Endothelial cell of umbilical vein (primary cell): ENCODE data around the gene CYP2A13. TPM values are rescaled to one million over a fixed set of nuclear protein-coding genes. Genes with fewer than 3 reads are reported as not detected.

Experiments used
- BruUV-seq: library from RNA; stranded (reverse); fragments of 400-500 nt; replicated peaks from 2 replicates; lab custom pipeline; 2021; lab: Mats Ljungman, UMichigan
- CTCF ChIA-PET: fragments of 300-600, 350-600 bp; sonication (Branson Sonifier 250); formaldehyde crosslinking; loops from one replicate; lab custom pipeline; 2021; ENCODE audit warnings: antibody characterized with exemption, inconsistent platforms; lab: Charles Lee
- POLR2A ChIA-PET: fragments of 300-600, 350-600 bp; sonication (Branson Sonifier 250); formaldehyde crosslinking; loops from one replicate; lab custom pipeline; 2021; ENCODE audit warnings: antibody characterized with exemption, inconsistent platforms; lab: Charles Lee
- DNase-seq: peaks from one replicate; pipeline ENCODE4 v3.0.0-alpha.2; 2011; ENCODE audit warnings: low read depth, low spot score
- FAIRE-seq: peaks from 2 replicates; lab custom pipeline; 2011; peaks lifted over from hg19 to GRCh38; lab: Jason Lieb, UNC
- H2AFZ ChIP-seq: 2 replicates; pipeline ENCODE4 v1.6.0; 2012; ENCODE audit warnings: low read depth, low read length, control low read depth, inconsistent platforms
- H3K27ac ChIP-seq: 2 replicates; pipeline ENCODE4 v1.5.1; 2011; ENCODE audit warnings: low read depth, mild to moderate bottlenecking, control low read depth, low read length, moderate library complexity; ENCODE audit not compliant: insufficient read depth
- H3K27me3 ChIP-seq, 2 experiments: 2 replicates each; pipeline versions ENCODE4 v1.6.0 to v1.6.1; 2011; ENCODE audit warnings: low read length in 2 of 2, mixed read lengths in 1 of 2; ENCODE audit not compliant: control insufficient read depth in 2 of 2, insufficient read depth in 2 of 2
- H3K36me3 ChIP-seq, 2 experiments: 2 replicates in 1 of 2; 3 replicates in 1 of 2; pipeline ENCODE4 v1.5.1; 2011; ENCODE audit warnings: low read length in 2 of 2, mild to moderate bottlenecking in 1 of 2, moderate library complexity in 1 of 2; ENCODE audit not compliant: control insufficient read depth in 2 of 2, insufficient read depth in 2 of 2; ENCODE audit errors: extremely low read depth in 1 of 2
- H3K4me1 ChIP-seq: 3 replicates; pipeline ENCODE4 v1.5.1; 2011; ENCODE audit warnings: mild to moderate bottlenecking, low read length; ENCODE audit not compliant: control insufficient read depth, insufficient read depth; ENCODE audit errors: extremely low read depth
- H3K4me2 ChIP-seq: 2 replicates; pipeline ENCODE4 v1.6.1; 2011; ENCODE audit warnings: low read length, control low read depth, mixed read lengths; ENCODE audit not compliant: insufficient read depth
- H3K4me3 ChIP-seq, 3 experiments: fragments of 200-600 bp in 1 of 3; sonication (generic), shearing (Covaris generic) in 1 of 3; replicated peaks in 1 of 3; 2 replicates each; pipeline ENCODE4 v1.5.1; 2011 to 2016; ENCODE audit warnings: control low read depth in 3 of 3, low read length in 3 of 3, mild to moderate bottlenecking in 2 of 3, inconsistent platforms in 1 of 3, low read depth in 1 of 3, moderate library complexity in 1 of 3; ENCODE audit not compliant: insufficient read depth in 1 of 3
- H3K79me2 ChIP-seq: 2 replicates; pipeline ENCODE4 v1.6.0; 2012; ENCODE audit warnings: low read length, inconsistent platforms; ENCODE audit not compliant: control insufficient read depth, insufficient read depth
- H3K9ac ChIP-seq: replicated peaks from 2 replicates; pipeline ENCODE3; 2011; ENCODE audit warnings: low read length, control low read depth; ENCODE audit not compliant: insufficient read depth; ENCODE audit errors: extremely low read depth
- H3K9me1 ChIP-seq: replicated peaks from 3 replicates; pipeline ENCODE4 v1.6.0; 2011; ENCODE audit warnings: mild to moderate bottlenecking, low read length; ENCODE audit not compliant: control insufficient read depth, insufficient read depth; ENCODE audit errors: extremely low read depth
- H3K9me3 ChIP-seq: replicated peaks from 2 replicates; pipeline ENCODE4 v1.5.1; 2012; ENCODE audit warnings: low read length, inconsistent platforms; ENCODE audit not compliant: control insufficient read depth, insufficient read depth
- H4K20me1 ChIP-seq: replicated peaks from 2 replicates; pipeline ENCODE3; 2011; ENCODE audit warnings: mild to moderate bottlenecking, low read length; ENCODE audit not compliant: control insufficient read depth, insufficient read depth; ENCODE audit errors: extremely low read depth
- FOS ChIP-seq: IDR thresholded peaks from 2 replicates; pipeline ENCODE4 v1.6.1; 2011; ENCODE audit warnings: mild to moderate bottlenecking, low read length, moderate library complexity, borderline replicate concordance; ENCODE audit not compliant: insufficient read depth
- GATA2 ChIP-seq: IDR thresholded peaks from 2 replicates; pipeline ENCODE4 v1.7.0; 2011; ENCODE audit warnings: low read depth, mild to moderate bottlenecking, moderate library complexity, mixed read lengths, low read length; ENCODE audit not compliant: insufficient read length, insufficient read depth
- dilution Hi-C: fragments of 300-500 bp; cut with MboI; formaldehyde crosslinking; loops from one replicate; pipeline ENCODE4 v1.15.0; 2019; ENCODE audit warnings: low sequenced_read_pairs; ENCODE audit not compliant: extremely low pct_ligation_motif_present
- intact Hi-C: fragments of 100-400 bp; cut with micrococcal nuclease; formaldehyde crosslinking; loops from one replicate; pipeline ENCODE4 v1.10.0; 2022
- polyA plus RNA-seq, 4 experiments: library from polyadenylated mRNA; depleted of rRNA in 3 of 4; stranded (reverse) in 3 of 4; unstranded in 1 of 4; fragments of >200 nt; gene quantifications; 2 replicates each; pipeline versions ENCODE4 v1.2.1 to v1.2.3, GENCODE V29; 2011 to 2012; ENCODE audit warnings: missing spikeins in 1 of 4
- total RNA-seq: library from RNA; stranded (reverse); gene quantifications from 2 replicates; pipeline ENCODE4 v1.2.3, GENCODE V29; 2021
- TF ChIP-seq, protein P1 (sequence below): IDR thresholded peaks from 2 replicates; pipeline ENCODE4 v1.6.1; 2011; ENCODE audit not compliant: insufficient read depth, insufficient read length
- TF ChIP-seq, protein P2 (sequence below), 2 donors: IDR thresholded peaks; 1 replicate in 1 of 2; 2 replicates in 1 of 2; pipeline ENCODE4 v1.5.1; 2011; ENCODE audit warnings: low read length in 2 of 2, mild to moderate bottlenecking in 2 of 2, moderate library complexity in 2 of 2, control low read depth in 1 of 2, inconsistent platforms in 1 of 2, low read depth in 1 of 2; ENCODE audit not compliant: insufficient read depth in 1 of 2; ENCODE audit errors: extremely low read depth in 1 of 2

CYP2A13 gene
- total and polyA plus RNA-seq, 2 donors (not counting 3 experiments of a cell fraction or from before 2014, with no cell fraction given), result not detected

DNA sequence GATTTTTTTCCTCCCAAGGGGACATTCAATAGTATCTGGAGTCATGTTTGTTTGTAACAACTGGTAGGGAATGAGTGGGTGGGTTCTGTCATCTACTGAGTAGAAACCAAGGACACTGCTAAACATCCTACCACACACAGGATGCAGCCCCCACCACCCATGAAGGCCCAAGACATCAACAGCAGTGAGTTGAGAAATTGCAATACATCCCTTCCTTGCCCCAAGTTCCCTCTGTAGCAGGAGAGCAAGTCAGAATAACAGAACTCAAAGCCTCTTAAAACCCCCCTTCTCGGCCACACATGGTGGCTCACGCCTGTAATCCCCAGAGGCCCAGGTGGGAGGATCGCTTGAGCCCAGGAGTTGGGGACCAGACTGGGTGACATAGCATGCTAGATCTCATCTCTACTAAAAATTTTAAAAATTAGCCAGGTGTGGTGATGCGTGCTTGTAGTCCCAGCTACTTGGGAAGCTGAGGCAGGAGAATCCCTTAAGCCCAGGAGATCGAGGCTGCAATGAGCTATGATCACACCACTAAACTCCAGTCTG, 23.6 kb downstream of the CYP2A13 start:
- TF ChIP-seq, protein P1, sequence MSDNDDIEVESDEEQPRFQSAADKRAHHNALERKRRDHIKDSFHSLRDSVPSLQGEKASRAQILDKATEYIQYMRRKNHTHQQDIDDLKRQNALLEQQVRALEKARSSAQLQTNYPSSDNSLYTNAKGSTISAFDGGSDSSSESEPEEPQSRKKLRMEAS, result no peak
- TF ChIP-seq, protein P2, sequence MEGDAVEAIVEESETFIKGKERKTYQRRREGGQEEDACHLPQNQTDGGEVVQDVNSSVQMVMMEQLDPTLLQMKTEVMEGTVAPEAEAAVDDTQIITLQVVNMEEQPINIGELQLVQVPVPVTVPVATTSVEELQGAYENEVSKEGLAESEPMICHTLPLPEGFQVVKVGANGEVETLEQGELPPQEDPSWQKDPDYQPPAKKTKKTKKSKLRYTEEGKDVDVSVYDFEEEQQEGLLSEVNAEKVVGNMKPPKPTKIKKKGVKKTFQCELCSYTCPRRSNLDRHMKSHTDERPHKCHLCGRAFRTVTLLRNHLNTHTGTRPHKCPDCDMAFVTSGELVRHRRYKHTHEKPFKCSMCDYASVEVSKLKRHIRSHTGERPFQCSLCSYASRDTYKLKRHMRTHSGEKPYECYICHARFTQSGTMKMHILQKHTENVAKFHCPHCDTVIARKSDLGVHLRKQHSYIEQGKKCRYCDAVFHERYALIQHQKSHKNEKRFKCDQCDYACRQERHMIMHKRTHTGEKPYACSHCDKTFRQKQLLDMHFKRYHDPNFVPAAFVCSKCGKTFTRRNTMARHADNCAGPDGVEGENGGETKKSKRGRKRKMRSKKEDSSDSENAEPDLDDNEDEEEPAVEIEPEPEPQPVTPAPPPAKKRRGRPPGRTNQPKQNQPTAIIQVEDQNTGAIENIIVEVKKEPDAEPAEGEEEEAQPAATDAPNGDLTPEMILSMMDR (IDR thresholded peaks at IDR 0.05; ENCODE audit: extremely low read depth in 1 of 2, insufficient read depth in 1 of 2, low read depth in 1 of 2, low read length in 2 of 2), result no peak
- TF ChIP-seq FOS, result no peak
- TF ChIP-seq GATA2, result no peak
- intact Hi-C loops, result no loop called here
- no peak for FAIRE-seq
- Histone ChIP-seq H3K27ac (no peak overlapping the region), H3K4me1 (no peaks in the 10 kb centered on the region), H3K4me2 (no peak overlapping the region), H3K4me3 (no peak overlapping the region), H4K20me1 (no peaks in the 10 kb centered on the region), H3K27me3 (peaks cover 0 to 2% of the 10 kb centered on the region in 2 experiments), H3K9me1 (no peaks in the 10 kb centered on the region), H3K36me3 (no peaks in the 10 kb centered on the region), H3K9ac (no peak overlapping the region), H2AFZ (no peak overlapping the region), H3K9me3 (no peaks in the 10 kb centered on the region), H3K79me2 (no peaks in the 10 kb centered on the region)
- ChIA-PET CTCF (no interaction called here), POLR2A (no interaction called here)
- no TSS peak for BruUV-seq
- DNase-seq, result no peak
- dilution Hi-C loops, result no loop called here
